SW 1271 (cell line): ENCODE measurements around the gene OR4A15.

Source experiments
- DNase-seq, 2 experiments: peaks; one replicate each; lab custom pipeline; 2025; lab: John Stamatoyannopoulos, UW

The OR4A15 gene

DNA sequence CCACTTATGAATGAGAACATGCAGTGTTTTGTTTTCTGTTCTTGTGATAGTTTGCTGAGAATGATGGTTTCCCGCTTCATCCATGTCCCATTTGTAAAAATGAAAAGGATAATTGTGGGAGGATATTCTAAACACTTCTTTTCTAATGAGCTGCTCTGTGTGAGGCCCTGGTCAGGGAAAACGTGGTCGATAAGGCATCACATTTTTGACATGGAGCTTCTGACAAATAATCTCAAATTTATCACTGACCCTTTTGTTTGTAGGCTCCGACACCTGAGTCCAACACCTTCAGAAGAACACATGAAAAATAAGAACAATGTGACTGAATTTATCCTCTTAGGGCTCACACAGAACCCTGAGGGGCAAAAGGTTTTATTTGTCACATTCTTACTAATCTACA, at the start of gene OR4A15:
OR4A15 (plus strand) TSS at position 301 of the 400 bp plus-strand sequence; CDS start at position 301, 0 bp downstream.
- no peak for DNase-seq

GRCh38 chr11:55324500-55324899, 43.3 kb upstream of the OR4A15 start:
- no peak for DNase-seq

DNA sequence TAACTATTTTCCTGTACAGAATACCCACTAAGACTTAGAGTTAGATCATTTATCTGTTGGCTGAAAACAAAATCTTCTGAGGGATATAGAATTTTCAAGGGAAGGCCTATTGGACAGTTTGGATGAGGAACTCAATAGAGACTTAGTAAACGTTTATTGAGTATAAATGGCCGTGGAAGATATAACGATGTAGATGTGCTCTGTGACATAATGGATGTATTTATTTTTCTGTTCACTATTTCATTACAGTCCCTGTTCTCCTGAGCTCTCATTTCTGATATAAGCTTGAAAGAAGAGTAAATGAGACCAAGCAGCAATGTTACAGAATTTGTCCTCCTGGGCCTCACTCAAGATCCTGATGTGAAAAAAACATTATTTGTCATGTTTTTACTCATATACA, 24.9 kb upstream of the OR4A15 start, which contains the start of gene OR4A16:
OR4A16 (plus strand) TSS at position 301 of the 400 bp plus-strand sequence; CDS start at position 301, 0 bp downstream.
- no peak for DNase-seq

- no peak for DNase-seq
These were observed 22.5 kb upstream of the OR4A15 start for GRCh38 chr11:55345306-55345705.

GRCh38 chr11:55349032-55349431, 18.7 kb upstream of the OR4A15 start:
- no peak for DNase-seq

- DNase-seq = no peak
These were observed 10.1 kb upstream of the OR4A15 start for GRCh38 chr11:55357560-55358184.

DNA sequence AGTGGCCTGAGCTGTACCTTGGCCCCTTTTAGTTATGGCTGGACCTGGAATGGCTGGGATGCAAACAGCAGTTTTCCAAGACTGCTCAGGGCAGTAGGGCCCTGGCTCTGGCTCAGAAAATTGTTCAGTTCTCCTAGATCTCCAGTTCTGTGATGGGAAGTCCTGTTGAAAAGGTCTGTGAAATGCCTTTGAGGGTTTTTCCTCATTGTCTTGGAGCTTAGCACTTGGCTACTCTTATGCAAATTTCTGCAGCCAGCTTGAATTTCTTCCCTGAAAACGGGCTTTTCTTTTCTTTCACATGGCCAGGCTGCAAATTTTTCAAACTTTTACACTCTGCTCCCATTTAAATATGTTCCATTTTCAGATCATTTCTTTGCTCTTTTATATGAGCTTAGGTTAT, 33.2 kb downstream of the OR4A15 start:
- DNase-seq = no peak
